Measurements from ENCODE around the gene SPATA16. TPM values are rescaled to one million over a fixed set of nuclear protein-coding genes. Genes with fewer than 3 reads are reported as not detected.
"Not testable (repeated sequence)": the region's sequence is repeated elsewhere in the genome, so short reads cannot be mapped to it uniquely, and the experiment has no call there.

SPATA16 gene
- total RNA-seq, 1 donor from 2014 or later: not detected

DNA sequence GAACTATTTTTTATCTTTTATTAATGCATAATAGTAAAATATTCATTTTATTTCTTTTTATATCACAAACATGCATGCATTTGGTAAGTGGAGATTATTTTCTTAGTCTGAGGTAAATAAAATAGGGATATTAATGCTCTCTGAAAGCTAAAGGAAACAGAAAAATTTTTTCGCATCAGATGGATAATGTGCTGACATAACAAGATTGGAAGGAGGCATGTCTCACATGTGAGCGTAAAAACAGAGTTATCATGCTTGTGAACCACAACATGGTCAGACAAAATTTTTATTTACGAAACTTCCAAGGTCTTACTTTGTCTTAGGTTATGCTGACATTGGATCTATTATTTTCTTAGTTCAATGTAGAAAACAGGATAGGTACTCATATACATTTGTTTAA, 166.1 kb downstream of the SPATA16 start:
- ATAC-seq (ENCODE audit: poor library complexity): no peak
- intact Hi-C loops (cut with DNase I): loop anchor here (5.0 kb wide), 1 partner anchor 143 kb away; no protein-coding TSS in a partner anchor
- DNase-seq: no peak

DNA sequence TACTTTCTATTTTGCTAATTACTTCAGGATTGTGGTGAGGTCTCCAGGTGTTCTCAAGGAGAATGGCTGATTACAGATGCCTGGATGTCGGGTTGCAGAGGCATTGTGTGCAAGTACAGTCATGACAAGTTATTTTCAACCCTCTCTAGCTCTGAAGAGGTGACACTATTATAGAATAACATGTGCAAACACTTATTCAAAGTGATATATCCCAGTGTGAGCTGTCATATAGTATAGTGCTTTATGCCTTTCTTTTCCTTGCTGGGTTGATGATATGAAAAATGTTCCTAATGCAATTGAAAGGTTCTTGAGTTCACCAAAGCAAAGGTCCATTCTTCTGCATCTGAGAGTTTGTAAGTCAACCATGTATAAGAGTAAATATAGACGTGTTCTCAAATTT, 167.2 kb downstream of the SPATA16 start:
- intact Hi-C loops (cut with DNase I): loop anchor here (5.0 kb wide), 1 partner anchor 141 kb away; no protein-coding TSS in a partner anchor
- ATAC-seq (ENCODE audit: poor library complexity) (no peak), DNase-seq (no peak)

DNA sequence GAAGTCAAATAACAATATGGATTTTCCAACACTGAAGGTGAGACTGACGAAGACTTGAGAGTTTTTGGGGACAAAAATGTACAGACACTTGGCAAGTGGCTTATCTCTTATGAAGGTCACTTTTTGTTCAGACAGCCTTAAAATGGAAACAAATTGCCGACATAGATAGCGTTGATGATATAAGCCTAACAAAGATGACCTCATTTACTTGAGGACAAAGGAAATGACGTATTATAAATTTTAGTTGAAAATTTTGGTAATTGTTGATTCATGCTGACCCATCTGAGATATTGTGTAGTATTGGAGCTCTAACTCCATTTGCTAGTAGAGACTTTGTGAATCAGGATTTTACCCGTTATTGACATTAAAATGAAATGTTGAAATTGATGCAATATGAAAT, 168.3 kb downstream of the SPATA16 start:
- ATAC-seq (ENCODE audit: poor library complexity) (no peak), DNase-seq (no peak)
- intact Hi-C loops (cut with DNase I): loop anchor here (5.0 kb wide), 1 partner anchor 140 kb away; no protein-coding TSS in a partner anchor

DNA sequence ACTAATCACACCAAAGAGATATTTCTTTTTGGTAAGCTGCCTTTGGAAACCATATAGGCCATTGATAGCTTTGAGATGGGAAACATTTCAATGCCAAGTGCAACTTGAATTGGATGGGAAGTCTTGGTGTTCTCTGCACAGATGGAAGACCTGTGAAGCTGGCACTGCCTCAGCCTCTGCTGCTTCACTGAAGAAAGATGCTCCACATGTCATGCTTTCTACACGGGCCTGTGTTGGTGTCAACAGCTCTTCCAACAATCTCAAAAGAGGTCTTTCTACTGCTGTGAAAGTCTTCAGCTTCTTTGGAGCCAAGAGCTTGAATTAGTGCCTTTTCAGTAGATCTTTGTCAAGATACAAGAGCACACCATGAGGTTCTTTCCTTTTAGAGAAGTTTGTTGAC, 169.0 kb downstream of the SPATA16 start:
- no peak for DNase-seq
- no peak for ATAC-seq (ENCODE audit: poor library complexity)
- intact Hi-C loops (cut with DNase I): loop anchor here (5.0 kb wide), 1 partner anchor 140 kb away; no protein-coding TSS in a partner anchor

DNA sequence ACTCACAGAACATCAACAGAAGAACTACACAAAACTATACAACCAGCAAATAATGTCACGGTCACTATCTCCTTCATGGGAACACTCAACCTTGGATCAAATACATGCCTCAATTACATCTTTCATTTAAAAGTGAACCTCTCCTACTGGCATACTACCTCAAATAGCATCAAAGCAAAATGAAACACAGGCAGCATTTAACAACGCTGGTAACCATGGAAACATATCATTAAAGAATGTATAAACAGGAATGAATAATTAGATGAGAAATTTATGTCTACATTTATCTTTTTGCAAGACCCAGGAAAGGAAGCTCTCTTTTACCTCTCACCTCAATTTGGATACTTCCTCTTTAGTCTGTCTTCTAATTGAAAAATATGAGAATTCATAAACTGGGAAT, 172.4 kb downstream of the SPATA16 start:
- ATAC-seq (ENCODE audit: poor library complexity): no peak
- DNase-seq: no peak
- intact Hi-C loops (cut with DNase I): no loop called here

DNA sequence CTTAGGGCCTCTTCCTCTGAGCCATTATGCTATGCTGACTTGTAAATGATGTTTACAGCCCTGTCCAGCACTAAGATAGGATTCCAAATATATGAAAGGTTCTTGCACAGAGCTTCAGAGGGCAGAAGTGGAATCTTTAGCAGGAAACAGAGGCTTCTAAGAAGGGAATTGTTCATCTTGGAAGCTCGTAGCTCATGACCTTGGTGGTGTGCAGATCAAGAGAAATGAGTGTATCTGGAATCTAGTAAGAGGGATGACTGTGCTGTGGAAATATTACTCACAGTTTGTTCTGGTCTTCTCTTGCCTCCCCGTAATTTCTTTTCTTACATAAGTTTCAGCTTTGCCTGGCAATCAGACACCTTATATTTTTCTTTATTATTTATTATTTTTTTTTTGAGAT, 175.8 kb downstream of the SPATA16 start:
- no peak for DNase-seq
- intact Hi-C loops (cut with DNase I): no loop called here

DNA sequence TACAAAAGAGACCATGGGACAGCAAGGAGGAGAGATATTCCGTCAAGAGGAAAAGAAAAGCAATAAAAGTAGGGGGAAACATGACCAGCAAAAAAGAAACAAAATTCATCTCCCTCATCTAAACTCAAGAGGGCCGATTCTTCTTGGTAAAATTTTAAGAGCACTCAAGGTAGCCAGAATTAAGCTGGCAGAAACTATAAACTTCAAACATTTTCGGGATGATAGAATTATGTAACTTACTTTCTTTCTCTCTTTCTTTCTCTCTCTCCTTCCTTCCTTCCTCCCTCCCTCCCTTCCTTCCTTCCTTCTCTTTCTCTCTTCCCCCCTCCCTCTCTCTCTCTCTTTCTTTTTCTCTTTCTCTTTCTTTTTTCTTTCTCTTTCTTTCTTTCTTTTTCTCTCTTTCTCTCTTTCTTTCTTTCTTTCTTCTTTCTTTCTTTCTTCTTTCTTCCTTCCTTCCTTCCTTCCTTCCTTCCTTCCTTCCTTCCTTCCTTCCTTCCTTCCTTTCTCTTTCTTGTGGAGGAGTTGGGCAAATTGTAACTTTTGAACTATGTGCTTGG, 180.3 kb downstream of the SPATA16 start:
- ATAC-seq (ENCODE audit: poor library complexity); DNase-seq; intact Hi-C loops (cut with DNase I): not testable (repeated sequence)

More for the DNA sequence above, 175.8 kb downstream of the SPATA16 start:
- no peak for ATAC-seq (ENCODE audit: poor library complexity)

DNA sequence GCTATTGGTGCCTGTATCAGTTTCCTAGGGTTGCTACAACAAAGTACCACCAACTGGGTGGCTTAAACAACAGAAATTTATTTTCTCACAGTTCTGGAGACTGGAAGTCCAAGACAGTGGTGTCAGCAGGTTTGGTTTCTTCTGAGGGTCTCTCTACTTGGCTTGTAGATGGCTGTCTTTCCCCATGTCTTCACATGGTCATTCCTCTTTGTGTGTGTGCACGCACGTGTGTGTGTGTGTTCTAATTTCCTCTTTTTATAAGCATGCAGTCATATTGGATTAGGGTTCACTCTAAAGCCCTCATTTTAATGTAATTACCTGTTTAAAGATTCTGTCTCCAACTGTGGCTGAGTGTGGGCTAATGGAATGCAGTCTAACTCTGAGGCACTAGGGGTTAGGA, 182.5 kb downstream of the SPATA16 start:
- ATAC-seq (ENCODE audit: poor library complexity) (no peak), DNase-seq (no peak)
- intact Hi-C loops (cut with DNase I): no loop called here

DNA sequence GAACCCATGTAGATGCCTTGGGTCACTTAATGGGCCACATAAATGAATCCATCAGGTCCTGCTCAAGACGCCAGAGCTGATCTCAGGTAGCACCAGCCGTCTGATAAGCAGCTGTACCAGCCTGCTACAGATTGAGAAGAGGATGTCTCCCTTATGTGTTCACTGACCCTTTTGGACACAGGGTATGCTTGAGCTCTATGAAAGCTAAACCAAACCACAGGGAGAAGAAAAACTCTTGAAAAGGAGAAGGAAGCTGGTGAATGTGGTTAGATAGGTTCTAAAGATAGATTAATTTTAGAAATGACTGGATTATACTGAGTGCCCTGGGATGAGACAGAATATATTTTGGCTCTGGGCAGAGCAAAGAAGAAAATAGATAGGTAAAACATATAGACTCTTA, 187.5 kb downstream of the SPATA16 start:
- ATAC-seq (ENCODE audit: poor library complexity): no peak
- no peak for DNase-seq
- intact Hi-C loops (cut with DNase I): no loop called here

DNA sequence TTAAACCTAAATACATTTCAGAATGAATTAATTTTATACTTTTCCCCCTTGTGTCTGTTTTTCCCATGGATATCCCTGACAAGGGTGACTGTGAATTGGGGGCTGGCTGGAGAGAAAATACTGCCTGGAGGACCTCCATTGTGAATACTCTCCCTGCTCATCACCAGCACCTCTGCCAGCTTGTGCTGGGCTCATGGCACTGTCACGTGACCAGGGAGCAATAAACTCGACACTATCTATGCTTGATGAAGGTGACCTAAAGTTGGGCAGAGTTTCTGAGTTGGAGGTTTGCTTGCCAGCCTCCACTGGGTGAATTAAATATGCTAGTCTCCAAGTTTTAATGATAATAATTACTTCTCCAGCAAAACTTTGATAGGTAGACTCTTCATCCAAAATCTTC, 189.5 kb downstream of the SPATA16 start:
- DNase-seq (no peak), ATAC-seq (ENCODE audit: poor library complexity) (no peak)
- intact Hi-C loops (cut with DNase I): no loop called here

DNA sequence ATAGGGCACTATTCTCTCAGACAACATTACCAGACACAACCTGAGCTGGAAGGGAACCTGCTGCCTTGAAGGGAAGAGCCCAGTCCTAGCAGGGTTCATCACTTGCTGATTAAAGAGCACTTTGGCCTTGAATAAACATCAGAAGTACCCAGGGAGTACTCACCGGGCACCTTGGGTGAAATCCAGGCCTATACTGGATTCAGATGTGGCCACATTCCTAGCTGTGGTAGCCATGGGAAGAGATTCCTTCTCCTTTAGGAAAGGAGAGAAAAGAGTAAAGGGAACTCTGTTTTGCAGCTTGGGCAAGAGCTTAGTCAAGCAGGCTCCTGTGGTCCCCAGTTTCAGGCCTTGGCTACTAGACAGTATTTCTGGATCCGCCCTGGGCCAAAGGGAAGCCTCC, 195.0 kb downstream of the SPATA16 start:
- intact Hi-C loops (cut with DNase I): no loop called here
- no peak for DNase-seq
- ATAC-seq (ENCODE audit: poor library complexity): no peak

DNA sequence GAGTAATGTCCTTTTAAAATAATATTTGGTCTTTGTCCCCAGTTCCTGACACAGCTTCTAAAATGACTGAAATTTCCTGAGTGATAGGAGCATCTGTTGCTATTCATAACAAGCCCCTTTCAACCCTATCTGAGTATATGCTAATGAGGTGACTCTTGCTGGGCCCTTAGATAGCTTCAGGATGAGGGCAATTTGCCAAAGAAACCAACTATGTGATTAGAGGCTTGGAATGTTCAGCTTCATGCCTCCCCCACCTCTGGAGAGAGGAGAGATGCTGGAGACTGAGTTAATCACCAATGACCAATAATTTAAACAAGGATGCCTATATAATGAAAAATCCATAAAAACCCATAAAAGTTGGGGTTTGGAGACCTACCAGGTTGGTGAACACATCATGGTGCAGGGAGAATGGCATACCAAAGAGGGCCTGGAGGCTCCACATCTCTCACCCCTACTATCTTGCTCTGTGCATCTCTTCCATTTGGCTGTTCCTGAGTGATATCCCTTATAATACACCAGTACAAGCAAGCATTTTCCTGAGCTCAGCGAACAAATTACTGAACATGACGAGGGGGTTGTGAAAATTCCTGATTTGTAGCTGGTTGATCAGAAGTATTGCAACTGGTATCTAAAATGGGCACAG, 201.3 kb downstream of the SPATA16 start:
- intact Hi-C loops (cut with DNase I): no loop called here
- no peak for ATAC-seq (ENCODE audit: poor library complexity)
- no peak for DNase-seq

DNA sequence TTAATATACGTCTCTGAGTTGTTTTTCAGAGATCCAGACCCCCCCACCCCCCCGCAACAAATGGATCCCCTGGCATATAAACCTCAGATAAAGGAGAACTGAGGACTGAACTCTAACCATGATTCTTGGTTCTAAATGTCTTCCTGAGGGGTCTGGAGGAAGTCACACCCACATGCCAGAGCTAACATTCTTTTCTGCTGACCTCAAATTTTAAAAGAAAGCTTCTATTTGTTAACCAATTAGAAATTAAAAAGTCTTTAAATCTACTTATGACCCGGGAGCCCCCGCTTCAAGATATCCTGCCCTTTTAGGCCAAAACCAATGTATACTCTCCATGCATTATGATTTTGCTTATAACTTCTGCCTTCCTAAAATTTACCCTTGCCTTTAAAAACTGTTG, 202.2 kb downstream of the SPATA16 start:
- intact Hi-C loops (cut with DNase I): no loop called here
- ATAC-seq (ENCODE audit: poor library complexity) (no peak), DNase-seq (no peak)

DNA sequence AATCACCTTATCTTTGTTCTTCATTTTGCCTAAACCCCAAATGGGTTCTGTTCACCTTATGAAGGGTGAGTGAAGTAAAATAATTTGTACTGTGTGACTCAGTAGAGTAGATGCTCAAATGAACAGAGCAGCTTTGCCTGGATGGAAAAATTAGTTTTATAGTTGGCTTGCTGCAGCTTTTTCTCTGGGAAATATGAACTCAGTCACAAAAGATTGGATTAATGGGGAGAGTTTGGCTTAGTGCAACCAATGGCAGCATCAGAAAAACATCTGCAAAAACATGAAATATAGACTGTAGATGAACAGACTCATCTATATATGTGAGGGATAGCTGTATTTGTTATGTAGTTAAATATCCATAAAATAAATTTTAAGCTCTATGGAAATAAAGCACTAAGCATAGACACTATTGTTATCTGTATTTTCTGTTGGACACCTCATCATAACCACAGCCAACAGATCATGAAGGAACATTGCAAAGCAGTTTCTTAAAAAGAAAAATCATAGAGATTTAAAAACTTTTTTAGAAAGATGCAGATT, 209.2 kb downstream of the SPATA16 start:
- intact Hi-C loops (cut with DNase I): no loop called here
- no peak for ATAC-seq (ENCODE audit: poor library complexity)
- DNase-seq: no peak

DNA sequence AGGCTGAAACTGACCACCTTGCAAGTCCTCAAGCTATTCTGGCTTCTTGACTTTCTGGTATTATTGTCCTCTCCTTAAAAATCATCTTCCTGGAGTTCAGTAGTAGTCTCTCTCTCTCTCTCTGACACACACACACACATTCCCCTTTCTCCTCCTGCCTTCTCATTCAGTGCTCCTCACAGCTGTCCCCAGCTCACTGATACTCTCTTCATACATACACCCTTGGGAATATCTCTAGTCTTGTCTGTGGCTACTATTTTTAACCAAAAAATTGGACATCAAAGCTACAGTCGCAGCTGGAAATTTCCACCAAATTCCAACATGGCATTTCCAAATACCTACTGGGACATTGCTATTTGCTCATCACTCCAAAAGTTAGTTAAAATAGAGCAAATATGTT, 211.6 kb downstream of the SPATA16 start:
- ATAC-seq (ENCODE audit: poor library complexity) (no peak), DNase-seq (no peak)
- intact Hi-C loops (cut with DNase I): no loop called here

DNA sequence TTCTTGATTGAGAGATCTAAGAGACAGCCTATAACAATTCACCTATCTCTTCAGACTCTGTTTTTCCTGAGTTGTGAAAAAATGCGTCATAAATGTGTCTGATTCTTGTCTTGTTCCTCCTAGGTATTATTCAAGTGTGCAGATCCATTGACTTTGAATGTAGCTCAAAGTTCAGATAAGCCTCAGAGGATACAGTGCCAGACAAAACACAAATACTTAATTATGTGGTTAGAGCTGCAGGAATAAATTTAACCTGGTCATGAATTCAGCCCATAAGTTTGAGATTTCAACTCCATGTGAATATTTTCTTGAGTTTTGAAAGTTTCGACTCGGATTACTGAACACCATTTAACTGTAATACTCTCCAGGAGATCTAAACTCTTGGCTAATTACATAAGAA, 216.5 kb downstream of the SPATA16 start:
- ATAC-seq (ENCODE audit: poor library complexity): no peak
- DNase-seq: no peak
- intact Hi-C loops (cut with DNase I): no loop called here

DNA sequence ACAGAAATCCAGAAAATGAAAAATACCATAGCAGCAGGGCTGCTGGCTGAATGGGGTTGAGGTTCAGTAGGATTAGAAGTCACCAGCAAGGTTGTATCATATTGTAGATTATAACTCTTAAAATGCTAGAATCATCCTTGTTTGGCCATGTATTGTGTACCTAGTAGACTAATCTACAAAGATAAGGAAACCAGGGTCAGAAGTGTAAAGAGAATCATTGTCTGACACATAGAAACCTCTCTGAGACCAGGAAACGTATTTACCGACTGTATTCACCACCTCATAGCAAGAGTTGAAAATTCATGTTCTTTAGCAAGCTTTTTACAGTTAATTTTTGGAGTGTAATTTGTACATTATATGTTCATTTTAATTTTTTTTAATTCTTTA, 221.7 kb downstream of the SPATA16 start:
- ATAC-seq (ENCODE audit: poor library complexity) (no peak), DNase-seq (no peak)
- intact Hi-C loops (cut with DNase I): no loop called here

DNA sequence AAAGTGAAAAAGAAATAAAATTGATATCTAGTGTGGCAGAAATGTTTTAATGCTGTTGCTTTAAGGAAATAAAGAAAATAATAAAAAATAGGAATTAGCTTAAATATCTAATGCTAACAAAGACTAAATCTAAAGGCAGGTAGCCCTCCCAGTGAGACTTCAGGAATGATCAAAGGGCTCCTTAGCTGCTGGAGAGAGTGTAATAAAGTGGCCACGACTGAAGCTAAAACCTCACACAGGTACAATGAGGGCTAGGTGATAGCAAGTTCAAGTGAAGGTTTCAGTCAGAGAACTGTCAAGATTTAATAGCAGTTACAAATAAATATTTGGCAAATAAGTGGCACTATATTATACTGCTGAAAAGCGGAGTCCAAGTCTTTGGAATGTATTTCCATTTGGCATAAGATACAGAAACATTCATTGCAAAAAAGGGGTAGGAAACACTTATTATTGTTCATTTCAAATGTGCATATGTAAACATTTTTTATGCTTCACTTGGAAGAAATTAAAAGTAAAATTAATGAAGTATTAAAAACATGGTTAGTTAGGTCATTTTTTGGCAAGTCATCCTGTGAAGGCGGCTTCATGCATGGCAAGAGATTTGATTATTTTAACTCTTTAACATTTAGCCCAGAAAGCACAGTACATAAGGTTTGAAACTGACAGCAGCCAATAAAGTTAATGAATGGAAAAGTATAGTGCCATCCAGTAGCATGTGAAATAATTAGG, 222.3 kb downstream of the SPATA16 start:
- no peak for DNase-seq
- no peak for ATAC-seq (ENCODE audit: poor library complexity)
- intact Hi-C loops (cut with DNase I): no loop called here

DNA sequence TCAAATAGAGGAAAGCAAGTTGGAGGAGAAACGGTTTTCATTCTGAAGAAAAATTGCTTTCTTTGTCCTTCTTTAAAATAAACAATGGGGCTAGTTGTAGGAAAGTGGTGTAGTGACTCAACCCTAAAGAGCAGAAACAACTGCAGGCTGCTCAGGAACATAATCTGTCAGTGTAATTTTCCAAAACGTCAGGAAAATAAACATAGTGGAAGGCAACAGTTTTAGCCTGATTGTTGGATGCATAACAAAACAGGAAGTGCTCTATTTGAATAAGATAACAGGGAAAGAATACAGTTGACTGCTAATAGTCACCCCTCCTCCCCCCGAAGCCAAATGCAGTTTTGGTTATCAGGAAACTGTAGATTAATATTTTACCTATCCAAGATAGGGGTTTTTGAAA, 222.9 kb downstream of the SPATA16 start:
- intact Hi-C loops (cut with DNase I): no loop called here
- no peak for DNase-seq
- ATAC-seq (ENCODE audit: poor library complexity): peak; percentile 27
